Keratinocyte (primary cell): ENCODE results near the gene BICD1. TPM values are rescaled to one million over a fixed set of nuclear protein-coding genes. Genes with fewer than 3 reads are reported as not detected.
A peak's percentile ranks its signal among the peaks of the same experiment; 100 is the strongest.

ENCODE experiments used
- DNase-seq: peaks from one replicate; pipeline ENCODE4 v3.0.0-alpha.2; 2011; ENCODE audit warnings: low read depth, missing footprints, low spot score
- FAIRE-seq: peaks from 2 replicates; lab custom pipeline; 2011; peaks lifted over from hg19 to GRCh38; lab: Jason Lieb, UNC
- H2AFZ ChIP-seq: 2 replicates; pipeline ENCODE4 v1.6.0; 2012; ENCODE audit warnings: low read length, control low read depth, inconsistent platforms; ENCODE audit not compliant: control insufficient read depth
- H3K27ac ChIP-seq: 2 replicates; pipeline ENCODE4 v1.5.1; 2011; ENCODE audit warnings: low read length; ENCODE audit not compliant: control insufficient read depth, insufficient read depth
- H3K27me3 ChIP-seq: 3 replicates; pipeline ENCODE4 v1.6.0; 2011; ENCODE audit warnings: low read length; ENCODE audit not compliant: control insufficient read depth, insufficient read depth; ENCODE audit errors: extremely low read depth
- H3K36me3 ChIP-seq, 2 experiments: 2 replicates in 1 of 2; 3 replicates in 1 of 2; pipeline ENCODE4 v1.5.1; 2011; ENCODE audit warnings: low read length in 2 of 2, mild to moderate bottlenecking in 1 of 2; ENCODE audit not compliant: control insufficient read depth in 2 of 2, insufficient read depth in 2 of 2; ENCODE audit errors: extremely low read depth in 1 of 2
- H3K4me1 ChIP-seq: 3 replicates; pipeline ENCODE4 v1.5.1; 2011; ENCODE audit warnings: low read length; ENCODE audit not compliant: control insufficient read depth, insufficient read depth; ENCODE audit errors: extremely low read depth
- H3K4me2 ChIP-seq: 3 replicates; pipeline ENCODE4 v1.6.0; 2011; ENCODE audit warnings: low read depth, low read length; ENCODE audit not compliant: control insufficient read depth, insufficient read depth; ENCODE audit errors: extremely low read depth
- H3K4me3 ChIP-seq, 3 experiments: fragments of 200-600 bp in 1 of 3; sonication (generic) in 1 of 3; 2 replicates in 2 of 3; 3 replicates in 1 of 3; pipeline ENCODE4 v1.5.1; 2011 to 2016; ENCODE audit warnings: low read length in 3 of 3, mild to moderate bottlenecking in 3 of 3, control low read depth in 2 of 3, inconsistent platforms in 1 of 3, low read depth in 1 of 3, mixed read lengths in 1 of 3, mixed run types in 1 of 3, moderate library complexity in 1 of 3; ENCODE audit not compliant: control insufficient read depth in 2 of 3, insufficient read depth in 2 of 3; ENCODE audit errors: extremely low read depth in 1 of 3
- H3K79me2 ChIP-seq: 2 replicates; pipeline ENCODE4 v1.6.0; 2012; ENCODE audit warnings: low read length; ENCODE audit not compliant: control insufficient read depth, insufficient read depth
- H3K9ac ChIP-seq: 3 replicates; pipeline ENCODE4 v1.6.0; 2011; ENCODE audit warnings: low read length; ENCODE audit not compliant: control insufficient read depth, insufficient read depth; ENCODE audit errors: extremely low read depth
- H3K9me1 ChIP-seq: 3 replicates; pipeline ENCODE4 v1.6.0; 2011; ENCODE audit warnings: low read length; ENCODE audit not compliant: control insufficient read depth, insufficient read depth; ENCODE audit errors: extremely low read depth
- H3K9me3 ChIP-seq: 2 replicates; pipeline ENCODE4 v1.5.1; 2012; ENCODE audit warnings: low read depth, low read length; ENCODE audit not compliant: control insufficient read depth
- H4K20me1 ChIP-seq: 3 replicates; pipeline ENCODE4 v1.6.0; 2011; ENCODE audit warnings: low read length; ENCODE audit not compliant: control insufficient read depth, insufficient read depth; ENCODE audit errors: extremely low read depth
- EZH2 ChIP-seq: IDR thresholded peaks from one replicate; pipeline ENCODE4 v1.6.1; 2012; ENCODE audit warnings: inconsistent platforms, mild to moderate bottlenecking, low read length, moderate library complexity
- dilution Hi-C: fragments of 300-500 bp; cut with MboI; formaldehyde crosslinking; loops from one replicate; pipeline ENCODE4 v1.7.0; 2020; ENCODE audit warnings: low sequenced_read_pairs; ENCODE audit not compliant: extremely low pct_ligation_motif_present
- polyA plus RNA-seq, 5 experiments: library from polyadenylated mRNA; depleted of rRNA in 3 of 5; stranded (reverse) in 3 of 5; stranded (forward) in 1 of 5; unstranded in 1 of 5; fragments of >200 nt; gene quantifications; 1 replicate in 1 of 5; 2 replicates in 3 of 5; 3 replicates in 1 of 5; pipeline versions ENCODE4 v1.2.1 to v1.2.3, GENCODE V29; 2011 to 2012; ENCODE audit warnings: missing spikeins in 2 of 5, low read depth in 1 of 5, low replicate concordance in 1 of 5
- TF ChIP-seq, protein P1 (sequence below), 3 experiments: IDR thresholded peaks in 1 of 3; conservative IDR thresholded peaks in 1 of 3; optimal IDR thresholded peaks in 1 of 3; 2 replicates in 2 of 3; 3 replicates in 1 of 3; pipeline versions ENCODE3 to v1.5.1; 2011; ENCODE audit warnings: low read length in 3 of 3, mild to moderate bottlenecking in 3 of 3, moderate library complexity in 2 of 3, control low read depth in 1 of 3, inconsistent platforms in 1 of 3; ENCODE audit not compliant: insufficient read depth in 2 of 3; ENCODE audit errors: extremely low read depth in 1 of 3

Gene BICD1
- polyA plus RNA-seq, 1 donor (not counting 4 experiments of a cell fraction or from before 2014, with no cell fraction given), result 10.2 TPM

DNA sequence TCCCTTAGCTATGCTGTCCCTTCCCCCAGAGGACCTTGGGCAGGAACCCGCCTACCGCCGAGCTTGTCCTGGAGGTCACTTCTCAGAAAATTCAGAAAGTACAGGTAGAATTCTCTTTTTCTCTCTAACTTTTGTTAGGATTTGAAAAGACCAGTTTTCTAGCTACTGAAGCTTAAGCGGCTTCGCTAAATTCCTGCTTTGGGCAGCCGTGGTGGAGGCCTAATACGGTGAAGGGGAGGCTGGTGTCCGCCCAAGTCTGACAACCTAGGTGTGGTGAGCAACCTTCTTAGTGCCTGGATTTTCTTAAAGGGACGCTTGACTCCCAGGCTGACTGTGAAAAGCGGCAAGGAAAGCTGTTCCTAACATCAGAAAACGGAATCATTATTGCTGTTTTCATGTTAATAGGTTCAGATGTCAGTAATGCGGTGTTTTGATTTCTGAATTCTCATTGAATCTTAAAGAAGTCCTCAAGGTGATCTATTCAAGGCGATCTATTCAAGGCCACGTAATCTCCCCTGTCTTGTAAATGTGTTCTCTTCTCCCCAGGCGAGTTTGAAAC lies 293.5 kb downstream of the BICD1 start:
- H3K9me3 ChIP-seq, result no peaks in the 10 kb centered on the region
- H3K9me1 ChIP-seq, result no peaks in the 10 kb centered on the region
- peak overlapping the region; percentile 82 for H3K27ac ChIP-seq
- peaks cover 4% of the 10 kb centered on the region for H3K4me1 ChIP-seq
- no peaks in the 10 kb centered on the region for H4K20me1 ChIP-seq
- H3K36me3 ChIP-seq, result peaks cover 0 to 4% of the 10 kb centered on the region in 2 experiments
- peaks cover 49% of the 10 kb centered on the region for H3K79me2 ChIP-seq
- peak overlapping the region; percentile 79 for H3K9ac ChIP-seq
- H3K4me2 ChIP-seq, result peak overlapping the region; percentile 88
- H3K4me3 ChIP-seq, result peak overlapping the region; percentile 66 to 91 (median 88)
- H2AFZ ChIP-seq, result peak overlapping the region; percentile 82
- no peaks in the 10 kb centered on the region for H3K27me3 ChIP-seq
- TF ChIP-seq EZH2, result no peak
- TF ChIP-seq, protein P1, sequence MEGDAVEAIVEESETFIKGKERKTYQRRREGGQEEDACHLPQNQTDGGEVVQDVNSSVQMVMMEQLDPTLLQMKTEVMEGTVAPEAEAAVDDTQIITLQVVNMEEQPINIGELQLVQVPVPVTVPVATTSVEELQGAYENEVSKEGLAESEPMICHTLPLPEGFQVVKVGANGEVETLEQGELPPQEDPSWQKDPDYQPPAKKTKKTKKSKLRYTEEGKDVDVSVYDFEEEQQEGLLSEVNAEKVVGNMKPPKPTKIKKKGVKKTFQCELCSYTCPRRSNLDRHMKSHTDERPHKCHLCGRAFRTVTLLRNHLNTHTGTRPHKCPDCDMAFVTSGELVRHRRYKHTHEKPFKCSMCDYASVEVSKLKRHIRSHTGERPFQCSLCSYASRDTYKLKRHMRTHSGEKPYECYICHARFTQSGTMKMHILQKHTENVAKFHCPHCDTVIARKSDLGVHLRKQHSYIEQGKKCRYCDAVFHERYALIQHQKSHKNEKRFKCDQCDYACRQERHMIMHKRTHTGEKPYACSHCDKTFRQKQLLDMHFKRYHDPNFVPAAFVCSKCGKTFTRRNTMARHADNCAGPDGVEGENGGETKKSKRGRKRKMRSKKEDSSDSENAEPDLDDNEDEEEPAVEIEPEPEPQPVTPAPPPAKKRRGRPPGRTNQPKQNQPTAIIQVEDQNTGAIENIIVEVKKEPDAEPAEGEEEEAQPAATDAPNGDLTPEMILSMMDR (optimal IDR thresholded peaks at IDR 0.05 in 1 of 3, IDR thresholded peaks at IDR 0.05 in 1 of 3, conservative IDR thresholded peaks at IDR 0.05 in 1 of 3; ENCODE audit: extremely low read depth in 1 of 3, insufficient read depth in 2 of 3, low read length in 3 of 3), result no peak
- DNase-seq (no peak), FAIRE-seq (peak; percentile 74)
- dilution Hi-C loops, result no loop called here

DNA sequence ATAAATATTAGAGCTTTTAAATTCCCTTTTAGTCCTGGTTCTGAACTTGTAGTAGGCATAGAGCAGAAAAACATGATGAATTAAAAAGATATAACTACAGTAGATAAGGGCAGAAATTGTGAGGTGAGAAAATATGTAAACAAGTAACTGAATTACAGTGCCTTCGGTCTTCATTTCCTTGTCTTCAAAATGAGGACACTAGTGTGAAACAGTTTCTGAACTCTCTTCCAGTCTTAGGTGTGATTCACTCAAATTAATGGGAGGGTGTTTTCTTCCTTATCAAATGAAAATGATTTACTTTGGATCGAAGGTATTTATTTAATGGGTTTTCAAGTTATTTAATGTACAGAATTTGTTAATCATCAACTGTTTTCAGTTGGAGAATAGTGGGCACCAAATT lies 294.2 kb downstream of the BICD1 start:
- no peaks in the 10 kb centered on the region for H3K9me1 ChIP-seq
- H3K4me2 ChIP-seq, result peak overlapping the region; percentile 88
- H3K9ac ChIP-seq, result peak overlapping the region; percentile 79
- no peaks in the 10 kb centered on the region for H3K9me3 ChIP-seq
- no peak for FAIRE-seq
- H3K27me3 ChIP-seq, result no peaks in the 10 kb centered on the region
- peak overlapping the region; percentile 82 for H3K27ac ChIP-seq
- TF ChIP-seq, protein P1 (optimal IDR thresholded peaks at IDR 0.05 in 1 of 3, IDR thresholded peaks at IDR 0.05 in 1 of 3, conservative IDR thresholded peaks at IDR 0.05 in 1 of 3; ENCODE audit: extremely low read depth in 1 of 3, insufficient read depth in 2 of 3, low read length in 3 of 3), result no peak
- TF ChIP-seq EZH2, result no peak
- H3K4me1 ChIP-seq, result peaks cover 4% of the 10 kb centered on the region
- H3K36me3 ChIP-seq, result peaks cover 0 to 4% of the 10 kb centered on the region in 2 experiments
- dilution Hi-C loops, result no loop called here
- H3K4me3 ChIP-seq, result peak overlapping the region; percentile 66 to 91 (median 88)
- DNase-seq, result no peak
- peaks cover 55% of the 10 kb centered on the region for H3K79me2 ChIP-seq
- no peaks in the 10 kb centered on the region for H4K20me1 ChIP-seq
- H2AFZ ChIP-seq, result no peak overlapping the region
